Measurements from ENCODE around the gene DNAL1. TPM values are rescaled to one million over a fixed set of nuclear protein-coding genes. Genes with fewer than 3 reads are reported as not detected.

The DNAL1 gene
- total and polyA plus RNA-seq, 2 of the 13 experiments (the other 11 are each of a cell fraction or from before 2014, with no cell fraction given), result 1.4 to 13.3 TPM

- no peak for TF ChIP-seq NFE2 (CRISPR knock-in tag; IDR thresholded peaks at IDR 0.05)
- TF ChIP-seq ZNF83 (CRISPR knock-in tag; IDR thresholded peaks at IDR 0.05; ENCODE audit: borderline replicate concordance), result no peak
- no peak for TF ChIP-seq ZNF33B (CRISPR knock-in tag; IDR thresholded peaks at IDR 0.05)
Observed at GRCh38 chr14:73599499-73599898, 45.3 kb upstream of the DNAL1 start (continued).

- intact Hi-C loops (cut with micrococcal nuclease; ENCODE audit: unreplicated experiment) (no loop called here), in situ Hi-C loops (cut with HindIII; ENCODE audit: extremely low pct_ligation_motif_present, low pct_unique_long_range_greater_than_20kb) (no loop called here)
- H3K36me3 ChIP-seq (replicated peaks in 1 of 2; ENCODE audit: control insufficient read depth in 1 of 2, insufficient read depth in 2 of 2, low read length in 2 of 2), result no peaks in the 10 kb centered on the region
- H3K9ac ChIP-seq (ENCODE audit: insufficient read depth, low read depth, low read length), result no peak overlapping the region
- WGBS (ENCODE audit: low lambda C conversion rate), result 14% methylated on average over 3 of the region's 3 CpGs
- BruUV-seq (replicated peaks), result no TSS peak
- no peak overlapping the region for H3K4me2 ChIP-seq (ENCODE audit: low read depth, low read length)
- FAIRE-seq, result no peak
- no peak overlapping the region for H2AFZ ChIP-seq (ENCODE audit: low read length)
- DNase-seq (ENCODE audit: low spot score), result no peak
- peaks cover 27% of the 10 kb centered on the region; the same call in 1 of the 2 replicates for H3K4me1 ChIP-seq (ENCODE audit: insufficient read depth, low read length)
- H3K4me3 ChIP-seq (replicated peaks in 1 of 3; ENCODE audit: insufficient read depth in 1 of 3, low read depth in 2 of 3, low read length in 3 of 3), result no peak overlapping the region
- no peak for ATAC-seq
- H3K79me2 ChIP-seq (ENCODE audit: insufficient read depth, low read length), result no peaks in the 10 kb centered on the region
- H3K27ac ChIP-seq (ENCODE audit: extremely low read length, insufficient read depth, low read length), result no peak overlapping the region
- no peaks in the 10 kb centered on the region; a peak in 1 of 5 replicates for H3K27me3 ChIP-seq (ENCODE audit: control insufficient read depth in 1 of 2, insufficient read depth in 2 of 2, low read length in 2 of 2)
- H3K9me3 ChIP-seq (ENCODE audit: low read length), result no peaks in the 10 kb centered on the region
- ChIA-PET POLR2A (no interaction called here), CTCF (ENCODE audit: low intra/inter-chr PET ratio, low total read pairs) (no interaction called here)
- H4K20me1 ChIP-seq (ENCODE audit: insufficient read depth, low read length), result no peaks in the 10 kb centered on the region
- TF ChIP-seq ZNF407 (CRISPR knock-in tag; IDR thresholded peaks at IDR 0.05; ENCODE audit: not compliant biosample characterization), result no peak
- no peak for TF ChIP-seq SALL2 (CRISPR knock-in tag; IDR thresholded peaks at IDR 0.05)
- TF ChIP-seq ETS1 (CRISPR knock-in tag; IDR thresholded peaks at IDR 0.05), result no peak
- TF ChIP-seq MIER2 (CRISPR knock-in tag; IDR thresholded peaks at IDR 0.05), result no peak
- TF ChIP-seq, protein P1, sequence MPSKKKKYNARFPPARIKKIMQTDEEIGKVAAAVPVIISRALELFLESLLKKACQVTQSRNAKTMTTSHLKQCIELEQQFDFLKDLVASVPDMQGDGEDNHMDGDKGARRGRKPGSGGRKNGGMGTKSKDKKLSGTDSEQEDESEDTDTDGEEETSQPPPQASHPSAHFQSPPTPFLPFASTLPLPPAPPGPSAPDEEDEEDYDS (CRISPR knock-in tag; IDR thresholded peaks at IDR 0.05), result no peak
- TF ChIP-seq IRF9 (CRISPR knock-in tag; IDR thresholded peaks at IDR 0.05; ENCODE audit: borderline replicate concordance), result no peak
- no peak for TF ChIP-seq CCDC6 (CRISPR knock-in tag; IDR thresholded peaks at IDR 0.05)
- TF ChIP-seq JUN (CRISPR knock-in tag; IDR thresholded peaks at IDR 0.05), result no peak
- TF ChIP-seq TEF (CRISPR knock-in tag; IDR thresholded peaks at IDR 0.05), result no peak
Observed at GRCh38 chr14:73602994-73603393, 41.8 kb upstream of the DNAL1 start.

All from HepG2 (cell line).